Measurements from ENCODE around the gene BMP5.

The BMP5 gene

DNA sequence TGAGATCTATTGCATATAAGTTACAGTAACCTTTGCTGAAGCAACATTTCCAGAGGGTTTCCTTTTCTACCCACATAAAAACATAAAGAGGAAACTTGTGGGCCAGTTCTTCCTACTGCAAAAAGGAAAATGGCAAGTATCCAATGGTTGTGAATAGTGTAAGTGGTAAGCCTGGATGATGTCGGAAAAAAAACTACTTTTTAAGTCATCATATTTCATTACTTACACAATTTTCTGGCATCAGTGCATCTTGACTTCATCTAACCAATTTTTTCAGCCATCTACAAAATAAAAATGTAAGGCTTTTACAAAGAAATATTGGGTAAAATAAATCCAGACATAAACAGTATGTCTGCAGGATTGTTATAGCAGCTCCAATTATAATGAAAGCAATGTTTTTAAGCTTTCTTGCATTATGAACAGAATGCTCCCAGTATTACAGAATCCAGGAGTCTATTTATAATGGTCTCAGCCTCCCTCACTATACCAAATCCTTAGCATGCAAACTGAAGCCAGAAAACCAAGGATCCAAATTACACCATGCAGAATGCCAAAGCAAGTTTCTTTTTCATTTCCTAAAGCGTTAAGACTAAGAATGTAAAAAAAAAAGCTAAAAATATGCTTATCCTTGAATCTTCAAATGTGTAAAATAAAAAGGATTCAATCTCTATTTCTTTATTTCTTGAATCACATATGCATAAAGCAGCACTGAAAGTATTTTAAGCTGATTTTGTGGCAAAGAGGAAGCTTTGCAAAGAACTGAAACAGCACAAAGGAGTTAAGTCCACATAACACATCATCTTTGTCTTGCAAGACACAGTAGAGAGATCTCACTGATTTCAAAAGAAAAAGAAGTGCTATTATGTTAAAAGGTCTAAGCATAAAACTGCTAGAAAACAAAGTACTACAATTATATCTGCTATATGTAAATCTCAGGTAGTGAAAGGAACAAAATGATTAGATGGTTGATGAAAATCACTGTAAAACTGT is 169.6 kb downstream of the BMP5 start:
- no peak for DNase-seq

DNA sequence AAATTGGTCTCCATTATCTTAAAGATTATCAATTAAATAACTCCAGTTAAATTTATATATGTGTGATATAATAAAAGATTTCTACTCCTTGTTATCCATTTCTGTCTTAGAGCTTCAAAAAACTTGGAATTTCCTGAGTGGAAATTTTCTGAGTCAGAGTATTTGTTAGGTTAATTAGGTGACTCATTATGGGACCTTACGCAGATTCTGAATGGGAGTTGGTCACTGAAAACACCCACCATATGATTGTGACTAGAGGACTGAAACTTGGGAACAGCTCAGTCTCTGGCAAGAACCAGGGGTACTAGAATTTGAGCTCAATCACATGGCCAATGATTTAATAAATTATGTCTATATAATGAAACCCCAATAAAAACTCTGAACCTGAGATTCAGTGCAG is 171.0 kb downstream of the BMP5 start:
- no peak for DNase-seq
